ENCODE measurements around the gene TACC2.

The TACC2 gene

GRCh38 chr10:122277526-122278136 is 288.7 kb downstream of the TACC2 start:
- no peak for DNase-seq (ENCODE audit: low read depth in 2 of 2)
- H3K4me3 ChIP-seq (replicated peaks in 1 of 2; ENCODE audit: low read depth in 2 of 2, low read length in 2 of 2) = no peak overlapping the region
- TF ChIP-seq, protein P1, sequence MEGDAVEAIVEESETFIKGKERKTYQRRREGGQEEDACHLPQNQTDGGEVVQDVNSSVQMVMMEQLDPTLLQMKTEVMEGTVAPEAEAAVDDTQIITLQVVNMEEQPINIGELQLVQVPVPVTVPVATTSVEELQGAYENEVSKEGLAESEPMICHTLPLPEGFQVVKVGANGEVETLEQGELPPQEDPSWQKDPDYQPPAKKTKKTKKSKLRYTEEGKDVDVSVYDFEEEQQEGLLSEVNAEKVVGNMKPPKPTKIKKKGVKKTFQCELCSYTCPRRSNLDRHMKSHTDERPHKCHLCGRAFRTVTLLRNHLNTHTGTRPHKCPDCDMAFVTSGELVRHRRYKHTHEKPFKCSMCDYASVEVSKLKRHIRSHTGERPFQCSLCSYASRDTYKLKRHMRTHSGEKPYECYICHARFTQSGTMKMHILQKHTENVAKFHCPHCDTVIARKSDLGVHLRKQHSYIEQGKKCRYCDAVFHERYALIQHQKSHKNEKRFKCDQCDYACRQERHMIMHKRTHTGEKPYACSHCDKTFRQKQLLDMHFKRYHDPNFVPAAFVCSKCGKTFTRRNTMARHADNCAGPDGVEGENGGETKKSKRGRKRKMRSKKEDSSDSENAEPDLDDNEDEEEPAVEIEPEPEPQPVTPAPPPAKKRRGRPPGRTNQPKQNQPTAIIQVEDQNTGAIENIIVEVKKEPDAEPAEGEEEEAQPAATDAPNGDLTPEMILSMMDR (IDR thresholded peaks at IDR 0.05; ENCODE audit: low read depth, low read length) = no peak

DNA sequence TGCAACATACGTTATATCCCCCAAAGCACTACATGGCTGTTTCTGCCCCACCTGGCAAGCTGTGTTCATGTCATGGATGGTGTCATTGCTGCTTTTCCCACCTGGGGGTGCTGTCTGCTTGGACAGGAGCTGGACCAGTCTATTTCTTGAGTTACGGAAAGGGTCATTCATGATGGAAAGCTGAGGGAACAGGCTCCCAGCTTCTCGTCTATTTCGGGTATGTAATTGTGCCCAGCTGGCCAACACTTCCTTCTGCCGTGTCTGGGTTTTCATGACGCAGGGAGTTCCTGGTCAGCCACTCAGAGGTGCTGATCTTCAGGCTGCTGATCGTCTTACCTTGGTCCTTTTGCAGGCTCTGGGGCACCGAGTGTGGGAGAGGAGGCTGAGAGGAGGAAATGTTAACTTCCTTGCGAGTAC is 290.8 kb downstream of the TACC2 start:
- peak; percentile 54 to 60 for DNase-seq (ENCODE audit: low read depth in 2 of 2)
- H3K4me3 ChIP-seq (replicated peaks in 1 of 2; ENCODE audit: low read depth in 2 of 2, low read length in 2 of 2) = no peak overlapping the region
- TF ChIP-seq, protein P1 (IDR thresholded peaks at IDR 0.05; ENCODE audit: low read depth, low read length) = peak; percentile 76

DNA sequence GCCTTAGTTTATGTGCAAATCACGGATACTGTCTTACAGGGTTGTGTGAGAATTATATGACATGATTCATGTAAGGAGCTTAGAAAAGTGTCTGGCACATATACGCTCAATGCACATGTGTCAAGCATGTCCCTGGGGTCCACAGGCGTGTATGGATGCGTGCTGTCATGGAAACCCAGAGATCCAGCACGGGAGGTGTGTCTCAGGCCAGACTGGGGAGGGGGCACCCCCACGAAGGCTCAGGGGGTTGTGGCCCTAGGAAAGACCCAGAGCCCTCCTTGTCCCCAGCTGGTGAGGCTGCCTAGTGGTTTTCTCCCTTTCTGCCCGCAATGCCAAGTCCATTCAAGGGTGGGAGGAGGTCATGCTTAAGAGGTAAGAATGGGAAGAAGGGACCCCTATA is 291.2 kb downstream of the TACC2 start:
- H3K4me3 ChIP-seq (replicated peaks in 1 of 2; ENCODE audit: low read depth in 2 of 2, low read length in 2 of 2) = no peak overlapping the region
- DNase-seq (ENCODE audit: low read depth in 2 of 2) = no peak
- TF ChIP-seq, protein P1 (IDR thresholded peaks at IDR 0.05; ENCODE audit: low read depth, low read length) = no peak

- H3K4me3 ChIP-seq (replicated peaks in 1 of 2; ENCODE audit: low read depth in 2 of 2, low read length in 2 of 2) = no peak overlapping the region
- TF ChIP-seq, protein P1 (IDR thresholded peaks at IDR 0.05; ENCODE audit: low read depth, low read length) = no peak
- DNase-seq (ENCODE audit: low read depth in 2 of 2) = no peak
These were observed 292.2 kb downstream of the TACC2 start for GRCh38 chr10:122281018-122281626.

DNA sequence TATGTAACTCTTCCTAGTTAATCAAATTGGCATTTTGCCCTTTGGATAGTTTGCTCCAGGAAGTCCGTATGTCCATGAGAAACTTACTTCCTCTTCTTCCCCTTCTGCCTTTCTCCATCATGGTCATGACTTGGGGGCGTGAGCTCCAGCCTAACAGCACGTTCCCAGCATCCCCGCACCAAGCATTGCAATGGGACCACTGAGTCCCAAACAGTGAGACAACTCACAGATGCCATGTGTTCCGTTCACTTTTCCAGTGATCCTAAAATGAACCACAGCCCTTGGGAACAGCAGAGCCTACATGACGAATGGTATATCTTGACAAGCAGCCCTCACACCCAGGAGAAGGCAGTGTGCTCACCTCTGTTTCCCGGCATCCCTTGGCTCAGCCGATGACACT is 292.8 kb downstream of the TACC2 start:
- DNase-seq (ENCODE audit: low read depth in 2 of 2) = no peak
- TF ChIP-seq, protein P1 (IDR thresholded peaks at IDR 0.05; ENCODE audit: low read depth, low read length) = no peak
- H3K4me3 ChIP-seq (replicated peaks in 1 of 2; ENCODE audit: low read depth in 2 of 2, low read length in 2 of 2) = no peak overlapping the region

GRCh38 chr10:122282253-122282671 is 293.3 kb downstream of the TACC2 start:
- no peak overlapping the region for H3K4me3 ChIP-seq (replicated peaks in 1 of 2; ENCODE audit: low read depth in 2 of 2, low read length in 2 of 2)
- DNase-seq (ENCODE audit: low read depth in 2 of 2) = peak; percentile 30 to 46
- TF ChIP-seq, protein P1 (IDR thresholded peaks at IDR 0.05; ENCODE audit: low read depth, low read length) = no peak

Measured in cardiac fibroblast (primary cell).